HG03066 (cell line): ENCODE measurements around the gene CRB3.

Experiments
- ATAC-seq: cut with Tn5 transposase; IDR thresholded peaks from one replicate; pipeline ENCODE4 v1.9.1; 2021; ENCODE audit warnings: low read depth; ENCODE audit not compliant: unreplicated experiment

CRB3 gene

DNA sequence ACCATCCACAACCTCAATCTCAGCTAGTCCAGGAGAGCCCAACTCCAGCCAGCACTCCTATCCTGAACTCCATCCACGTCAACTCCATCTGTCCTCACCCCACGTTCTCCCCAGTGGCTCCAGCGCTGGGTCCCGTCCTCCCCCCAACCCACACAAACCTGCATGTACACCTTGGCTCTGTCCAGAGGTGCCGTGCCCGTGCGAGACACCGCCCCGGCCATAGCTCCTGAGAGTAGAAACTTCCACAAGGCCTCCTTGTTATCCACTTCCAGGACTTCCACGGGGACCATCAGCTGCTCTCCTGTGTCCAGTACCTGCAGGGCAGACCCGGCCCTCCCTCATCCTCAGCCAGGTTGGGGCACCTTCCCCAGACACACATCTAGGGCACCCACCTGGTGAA lies 32.2 kb upstream of the CRB3 start:
- ATAC-seq, result no peak

DNA sequence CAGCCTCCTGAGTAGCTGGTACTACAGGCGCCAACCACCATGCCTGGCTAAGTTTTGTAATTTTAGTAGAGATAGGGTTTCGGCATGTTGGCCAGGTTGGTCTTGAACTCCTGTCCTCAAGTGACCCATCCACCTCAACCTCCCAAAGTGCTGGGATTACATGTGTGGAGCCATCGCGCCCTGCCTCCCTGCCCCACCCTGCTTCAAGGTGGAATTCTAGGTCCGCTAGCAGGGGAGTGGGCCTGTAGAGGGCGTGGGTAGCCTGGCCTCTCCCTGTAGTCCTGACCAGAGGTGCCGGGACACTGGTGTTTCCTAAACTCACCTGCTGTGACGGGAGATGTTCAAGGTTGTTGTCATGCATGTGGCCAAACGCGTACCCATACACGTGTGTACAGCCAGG lies 30.9 kb upstream of the CRB3 start:
- ATAC-seq, result no peak

DNA sequence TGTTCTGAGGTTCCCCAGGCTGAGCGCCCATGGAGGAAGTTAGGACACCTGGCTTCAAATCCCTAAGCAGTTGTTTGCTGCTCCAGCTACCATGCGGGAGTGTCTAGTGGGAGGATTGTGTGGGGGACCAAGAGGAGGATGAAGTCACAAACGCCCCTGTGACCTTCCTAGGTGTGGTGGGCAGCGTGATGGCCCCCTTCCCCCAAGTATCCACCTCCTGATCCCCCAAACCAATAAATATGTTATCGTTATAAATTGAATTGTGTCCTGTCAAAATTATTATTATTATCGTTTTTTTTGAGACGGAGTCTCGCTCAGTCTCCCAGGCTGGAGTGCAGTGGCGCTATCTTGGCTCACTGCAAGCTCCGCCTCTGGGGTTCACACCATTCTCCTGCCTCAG lies 30.4 kb upstream of the CRB3 start, which contains the start of gene SLC25A41:
SLC25A41 (minus strand) TSS at position 101 of the 400 bp plus-strand sequence; CDS start at position 31, 70 bp downstream.
- no peak for ATAC-seq

DNA sequence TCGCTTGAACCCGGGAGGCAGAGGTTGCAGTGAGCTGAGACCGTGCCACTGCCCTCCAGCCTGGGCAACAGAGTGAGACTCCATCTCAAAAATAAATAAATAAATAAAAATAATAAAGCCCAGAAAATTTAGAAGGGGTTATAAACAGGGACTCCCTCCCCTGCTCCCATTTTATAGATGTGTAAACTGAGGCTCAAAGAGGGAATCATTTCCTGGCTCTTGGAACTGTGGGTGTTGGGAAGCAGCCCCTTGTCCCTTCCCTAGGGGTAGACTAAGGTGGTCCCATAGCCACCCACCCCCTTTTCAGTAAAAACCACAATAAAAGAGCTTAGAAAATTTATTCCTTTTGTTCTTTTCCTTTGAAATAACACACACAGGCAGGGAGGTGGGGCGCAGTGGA lies 24.3 kb upstream of the CRB3 start:
- no peak for ATAC-seq

DNA sequence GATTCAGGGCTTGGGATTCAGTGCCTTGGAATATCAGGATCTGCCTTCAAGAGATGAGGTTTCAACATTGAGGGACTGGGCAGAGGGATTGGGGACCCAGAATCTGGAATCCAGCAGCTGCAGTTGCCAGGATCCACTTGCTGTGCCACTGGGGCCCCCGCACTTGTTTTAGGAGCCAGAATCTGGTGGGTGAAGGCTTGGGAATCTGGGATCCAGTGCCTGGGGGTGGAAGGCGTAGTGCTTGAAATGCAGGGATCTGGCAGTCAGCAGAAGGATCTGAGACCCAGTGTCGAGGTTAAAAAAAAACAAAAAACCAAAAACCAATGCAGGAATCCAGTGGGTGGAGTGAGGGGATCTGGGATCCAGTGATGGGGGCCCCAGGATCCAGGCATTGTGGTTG lies 23.2 kb upstream of the CRB3 start:
- ATAC-seq, result no peak

DNA sequence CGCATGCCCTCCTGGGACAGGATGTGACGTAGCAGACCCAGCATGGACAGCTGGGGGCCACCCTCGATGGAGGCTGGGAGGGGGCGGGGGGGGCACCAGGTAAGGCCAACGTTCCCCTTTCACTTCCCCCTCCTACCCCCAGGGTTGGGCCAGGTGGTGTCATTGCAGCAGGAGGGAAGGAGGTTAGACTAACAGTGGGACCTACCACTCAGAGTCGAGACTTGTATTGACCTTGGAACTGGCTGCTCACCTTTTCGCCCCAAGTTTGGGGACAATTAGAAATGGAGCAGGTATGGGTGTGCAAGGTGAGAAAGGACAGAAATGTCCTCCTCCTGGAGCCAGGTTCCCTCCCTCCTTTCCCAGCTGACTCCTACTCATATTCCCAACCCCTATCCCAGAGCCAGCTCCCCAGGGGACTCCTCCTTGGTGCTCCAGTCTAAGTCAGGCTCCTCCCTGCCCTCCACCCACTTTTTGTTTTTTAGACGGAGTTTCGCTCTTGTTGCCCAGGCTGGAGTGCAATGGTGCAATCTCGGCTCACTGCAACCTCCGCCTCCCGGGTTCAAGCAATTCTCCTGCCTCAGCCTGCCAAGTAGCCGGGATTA lies 21.9 kb upstream of the CRB3 start:
- no peak for ATAC-seq

DNA sequence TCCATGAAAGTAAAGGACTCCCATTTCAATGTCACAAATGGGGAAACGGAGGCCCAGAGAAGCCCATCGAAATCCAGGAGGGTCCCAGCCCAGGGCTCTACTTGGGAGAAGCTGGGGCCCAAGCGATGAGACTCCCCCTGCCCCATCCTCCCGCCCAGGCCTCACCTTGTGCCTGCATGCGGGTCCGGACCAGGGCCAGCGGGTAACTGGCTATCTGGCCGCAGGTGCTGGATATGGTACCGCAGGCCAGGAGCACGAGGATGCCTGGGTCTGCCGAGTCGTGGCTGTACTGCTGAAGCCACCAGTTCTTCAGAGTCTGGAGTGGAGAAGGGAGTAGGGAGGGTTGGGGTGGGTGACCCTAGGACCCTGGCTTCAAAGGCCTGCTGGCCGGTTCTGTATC lies 20.1 kb upstream of the CRB3 start:
- ATAC-seq, result no peak

DNA sequence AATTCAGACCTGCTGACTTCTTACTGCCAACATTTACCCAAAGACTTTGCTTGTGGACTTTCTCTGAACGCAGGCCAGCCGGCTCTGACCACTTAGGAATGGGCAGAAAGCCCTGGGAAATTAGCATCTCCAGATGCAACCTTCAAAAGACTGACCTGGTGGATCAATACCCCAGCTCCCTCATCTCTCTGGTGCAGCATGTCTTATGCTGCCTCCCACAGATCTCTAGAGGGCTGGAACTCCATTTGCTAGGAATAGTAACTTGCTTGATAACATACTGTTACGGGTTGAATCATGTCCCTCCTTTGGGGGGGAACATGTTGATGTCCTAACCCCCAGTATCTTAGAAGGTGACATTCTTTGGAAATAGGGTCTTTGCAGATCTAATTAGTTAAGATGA lies 17.6 kb upstream of the CRB3 start:
- ATAC-seq, result no peak

DNA sequence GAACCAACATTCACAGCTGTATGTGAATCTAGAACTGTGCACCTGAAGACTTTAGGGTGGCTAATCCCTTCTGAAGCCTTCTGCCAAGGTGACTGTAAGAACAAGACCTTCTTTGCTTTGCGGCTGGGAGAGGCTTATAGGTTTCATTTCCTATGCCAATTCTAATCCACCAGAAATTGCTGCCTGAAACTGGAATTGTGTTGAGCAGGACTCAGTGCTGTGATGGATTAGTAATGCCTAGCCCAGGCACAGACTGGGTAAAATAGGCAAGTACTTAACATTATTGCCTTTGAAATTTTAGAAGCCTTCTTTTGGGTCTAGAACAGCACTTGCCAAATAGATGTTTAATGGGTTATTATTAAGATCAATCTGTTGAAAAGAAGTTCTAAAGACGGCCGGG lies 16.0 kb upstream of the CRB3 start:
- no peak for ATAC-seq

DNA sequence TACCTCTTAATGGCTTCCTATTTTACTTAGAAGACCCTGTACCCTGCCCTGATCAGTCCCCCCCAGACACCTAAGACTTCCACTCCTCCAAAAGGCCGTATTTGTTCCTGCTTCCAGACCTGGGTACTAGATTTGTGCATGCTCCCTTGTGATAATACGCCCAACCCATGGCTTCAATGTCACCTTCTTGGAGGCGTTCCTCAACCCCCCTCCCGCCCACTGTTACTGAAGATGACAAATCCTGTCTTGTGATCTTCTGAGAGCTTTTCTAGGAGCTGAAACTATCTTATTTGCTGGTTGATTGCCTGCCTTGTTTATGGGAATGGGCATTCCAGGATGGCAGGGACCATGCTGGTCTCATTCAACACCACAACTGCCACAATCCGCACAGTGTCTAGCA lies 13.9 kb upstream of the CRB3 start:
- ATAC-seq, result no peak

DNA sequence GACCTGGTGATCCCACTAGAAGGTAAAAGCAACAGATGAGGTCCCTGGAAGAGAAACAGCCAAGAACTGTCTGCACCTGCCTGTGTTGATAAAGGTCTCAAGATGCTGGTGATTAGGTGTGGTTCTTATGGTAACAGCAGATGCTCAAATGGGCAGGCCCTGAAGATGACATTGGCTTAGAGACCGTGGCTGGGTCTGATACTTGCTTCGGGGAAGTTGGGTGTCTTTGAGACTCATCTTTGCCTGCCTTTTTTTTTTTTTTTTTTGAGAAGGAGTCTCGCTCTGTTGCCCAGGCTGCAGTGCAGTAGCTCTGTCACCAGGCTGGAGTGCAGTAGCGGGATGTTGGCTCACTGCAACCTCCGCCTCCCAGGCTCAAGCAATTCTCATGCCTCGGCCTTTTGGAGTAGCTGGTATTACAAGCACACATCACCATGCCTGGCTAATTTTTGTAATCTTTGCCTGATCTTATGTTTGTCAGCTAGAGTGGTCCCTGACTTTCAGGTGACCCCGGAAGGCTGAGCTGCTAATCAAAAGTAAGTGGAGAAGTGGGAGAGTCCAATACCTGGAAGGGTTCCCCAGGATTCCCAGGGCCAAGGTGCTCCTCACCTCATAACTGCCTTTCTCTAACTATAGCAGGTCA lies 12.4 kb upstream of the CRB3 start:
- ATAC-seq, result no peak

DNA sequence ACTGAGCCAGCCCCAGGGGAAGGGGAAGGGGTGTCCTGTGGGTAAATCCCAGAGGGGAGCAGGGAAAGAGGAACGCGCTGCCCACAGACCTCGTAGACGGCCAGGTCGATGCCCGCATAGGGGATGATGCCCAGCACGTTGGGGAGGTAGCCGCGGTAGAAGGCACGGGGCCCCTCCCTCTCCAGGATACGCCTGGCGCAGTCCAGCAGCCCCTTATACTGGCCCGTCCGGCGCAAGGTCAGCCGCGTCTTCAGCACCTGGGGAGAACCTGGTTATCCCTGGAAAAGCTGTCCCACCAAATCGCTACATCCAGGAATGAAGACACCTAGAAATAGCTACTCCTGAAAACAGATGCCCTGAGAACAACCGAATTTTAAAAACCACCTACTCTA lies 11.9 kb upstream of the CRB3 start:
- ATAC-seq, result no peak

DNA sequence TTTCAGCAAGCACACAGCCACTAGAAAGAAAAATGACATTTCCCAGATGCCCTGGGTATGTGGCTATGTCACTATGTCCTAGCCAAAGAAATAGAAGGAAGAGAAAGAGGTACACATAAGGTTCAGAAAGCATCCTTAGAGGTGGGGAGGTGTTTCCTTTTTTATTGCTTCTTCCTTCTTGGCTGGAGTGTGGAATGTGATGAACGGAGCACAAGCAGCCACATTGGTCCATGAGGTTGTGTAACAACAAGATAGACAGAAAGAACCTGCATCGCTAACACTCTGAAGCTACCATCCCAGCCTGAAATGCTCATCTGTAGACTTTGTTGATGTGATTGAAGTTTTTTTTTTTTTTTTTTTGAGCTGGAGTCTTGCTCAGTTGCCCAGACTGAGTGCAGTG lies 11.2 kb upstream of the CRB3 start:
- no peak for ATAC-seq

DNA sequence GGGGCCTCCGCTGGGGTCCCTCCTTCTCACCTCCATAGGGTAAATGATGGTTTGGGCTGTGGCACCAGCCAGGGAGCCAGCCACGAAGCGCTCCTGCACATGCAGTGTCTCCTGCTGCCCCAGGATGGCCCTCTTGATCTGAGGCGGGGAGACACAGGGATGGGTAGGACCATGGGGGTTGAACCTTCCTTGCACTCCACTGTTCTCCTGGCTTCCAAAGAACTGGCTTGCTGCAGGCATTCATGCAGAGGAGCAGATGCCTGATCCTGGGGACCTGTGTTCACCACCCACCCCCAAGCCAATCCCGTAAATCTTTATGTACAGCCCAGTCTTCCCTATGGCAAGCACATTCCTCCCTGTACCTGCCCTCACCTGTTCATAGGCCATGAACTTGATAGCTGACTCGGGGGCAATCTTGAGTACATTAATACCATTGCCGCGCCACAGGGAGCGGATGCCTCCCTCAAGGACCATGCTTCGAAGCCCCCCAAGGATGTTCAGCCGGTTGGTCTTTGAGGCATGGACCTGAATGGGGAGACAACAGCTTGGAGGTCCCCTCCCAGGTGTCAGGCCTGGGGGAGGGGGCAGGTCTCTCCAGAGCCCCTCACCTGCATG lies 10.0 kb upstream of the CRB3 start:
- no peak for ATAC-seq

DNA sequence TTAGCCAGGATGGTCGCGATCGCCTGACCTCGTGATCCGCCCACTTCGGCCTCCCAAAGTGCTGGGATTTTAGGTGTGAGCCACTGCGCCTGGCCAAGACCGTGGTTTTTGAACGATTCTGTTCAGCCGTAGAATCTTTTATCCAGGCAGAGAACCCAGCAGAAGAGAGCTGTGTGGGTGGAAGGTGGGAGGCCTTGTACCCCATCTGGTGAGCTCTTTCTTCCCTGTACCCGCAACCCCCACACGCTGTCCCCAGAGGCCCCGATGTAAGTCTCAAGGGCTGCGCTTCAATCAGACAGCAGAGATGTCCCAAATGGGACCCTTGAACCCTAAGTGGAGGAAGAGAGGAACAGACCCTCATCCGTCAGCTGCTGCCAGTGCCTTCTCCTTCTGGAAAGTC lies 8.1 kb upstream of the CRB3 start:
- no peak for ATAC-seq

DNA sequence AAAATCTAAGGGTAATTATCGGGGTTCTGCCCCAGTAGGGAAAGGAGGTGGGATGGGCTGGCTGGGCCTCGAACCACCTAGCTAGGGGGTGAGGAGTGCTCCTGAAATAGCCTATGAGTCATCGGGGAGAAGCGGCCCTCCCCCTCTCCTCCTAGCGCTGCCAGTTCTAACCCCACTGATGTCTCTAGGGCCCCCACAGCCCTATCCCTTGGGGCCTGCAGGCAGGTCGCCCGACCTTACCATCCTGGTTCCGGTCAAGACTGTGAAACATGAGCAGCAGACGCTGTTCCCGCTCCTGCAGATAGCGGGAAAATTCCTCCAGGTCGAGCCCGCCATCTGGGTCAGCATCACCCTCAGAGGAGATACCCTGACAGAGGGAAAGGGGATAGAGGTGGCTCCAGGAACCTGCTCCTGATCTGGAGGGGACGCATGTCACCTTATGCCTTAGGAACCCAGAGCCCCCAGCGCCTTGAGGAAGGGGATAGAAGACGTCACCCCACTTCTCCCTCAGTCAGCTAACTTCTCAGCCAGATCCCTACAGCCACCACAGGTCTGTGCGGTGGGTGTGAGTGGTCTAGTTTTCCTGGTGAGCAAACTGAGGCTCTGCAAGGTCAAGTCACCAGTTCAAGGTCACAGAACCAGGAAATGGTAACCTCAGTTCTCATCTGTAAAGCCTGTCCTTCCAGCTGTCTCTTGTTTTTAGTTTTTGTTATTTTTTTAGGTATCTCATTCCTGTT lies 5.9 kb upstream of the CRB3 start:
- no peak for ATAC-seq

DNA sequence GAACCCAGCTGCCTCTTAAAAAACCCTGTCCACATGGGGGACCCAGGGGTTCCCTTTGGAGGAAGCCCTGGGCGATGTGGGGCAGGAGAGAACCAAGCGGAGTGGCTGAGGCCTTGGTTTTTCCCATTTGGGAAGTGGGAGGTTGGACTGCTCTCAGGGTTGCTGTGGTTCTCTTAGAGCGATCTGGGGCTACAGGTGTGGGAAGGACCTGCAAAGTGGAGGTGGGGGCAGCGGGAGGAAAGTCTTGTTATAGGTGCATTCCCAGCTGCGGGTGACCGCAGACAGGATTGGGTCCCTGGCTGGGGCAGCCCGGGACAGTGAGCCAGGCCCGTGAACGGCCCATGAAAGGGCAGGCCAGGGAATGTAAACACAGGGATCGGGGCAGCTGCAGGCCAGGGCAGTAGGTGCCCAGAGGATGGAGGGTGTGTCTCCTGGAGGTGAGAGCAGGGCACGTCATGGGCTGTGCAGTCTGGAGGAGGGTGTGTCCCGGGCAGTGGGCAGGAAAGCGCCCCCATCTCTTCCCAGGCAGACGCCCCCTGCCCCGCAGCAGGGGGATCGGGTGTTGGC lies 5.3 kb upstream of the CRB3 start:
- ATAC-seq, result no peak

DNA sequence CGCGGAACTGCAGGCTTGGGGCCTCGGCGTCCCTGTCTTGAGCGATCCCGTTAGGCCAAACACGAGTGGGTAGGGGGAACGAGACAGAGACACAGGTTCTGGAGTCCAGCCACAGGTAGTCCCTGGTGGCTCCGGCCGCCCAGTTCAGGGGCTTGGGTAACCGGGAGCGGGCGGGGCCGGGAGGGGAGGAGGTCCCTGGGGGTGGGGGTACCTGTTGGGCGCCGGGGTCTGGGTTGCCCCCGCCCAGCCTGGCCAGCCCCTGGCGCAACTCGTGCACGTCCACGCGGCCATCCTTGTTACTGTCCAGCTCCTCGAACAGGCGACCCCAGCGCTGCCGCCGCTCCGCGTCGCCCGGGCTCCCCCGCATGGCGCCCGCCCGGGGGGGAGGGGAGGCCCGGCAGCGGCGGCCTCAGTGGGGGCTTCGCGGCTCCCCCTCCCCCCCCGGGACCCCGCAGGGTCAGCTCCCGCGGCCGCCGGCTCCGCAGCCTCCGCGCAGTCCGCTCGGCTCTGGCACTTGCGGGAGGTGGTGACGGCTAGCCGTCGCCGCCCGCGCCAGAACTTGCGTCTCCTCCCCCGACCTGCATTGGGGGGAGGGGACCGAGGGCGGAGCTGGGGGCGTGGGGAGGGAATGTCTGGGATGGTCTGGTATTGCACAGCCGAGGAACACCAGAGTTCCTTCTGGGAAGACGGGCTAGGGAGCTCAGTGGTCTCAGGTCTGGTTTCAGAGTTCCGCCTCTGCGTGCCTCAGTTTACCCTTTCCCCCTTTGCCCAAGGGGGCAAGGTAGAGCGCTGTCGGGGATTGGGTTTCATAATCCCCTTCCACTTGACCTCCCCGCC lies 4.6 kb upstream of the CRB3 start, which contains the start of gene SLC25A23:
SLC25A23 (minus strand) TSS at position 531 of the 837 bp plus-strand sequence; CDS start at position 367, 164 bp downstream.
- ATAC-seq, result no peak

DNA sequence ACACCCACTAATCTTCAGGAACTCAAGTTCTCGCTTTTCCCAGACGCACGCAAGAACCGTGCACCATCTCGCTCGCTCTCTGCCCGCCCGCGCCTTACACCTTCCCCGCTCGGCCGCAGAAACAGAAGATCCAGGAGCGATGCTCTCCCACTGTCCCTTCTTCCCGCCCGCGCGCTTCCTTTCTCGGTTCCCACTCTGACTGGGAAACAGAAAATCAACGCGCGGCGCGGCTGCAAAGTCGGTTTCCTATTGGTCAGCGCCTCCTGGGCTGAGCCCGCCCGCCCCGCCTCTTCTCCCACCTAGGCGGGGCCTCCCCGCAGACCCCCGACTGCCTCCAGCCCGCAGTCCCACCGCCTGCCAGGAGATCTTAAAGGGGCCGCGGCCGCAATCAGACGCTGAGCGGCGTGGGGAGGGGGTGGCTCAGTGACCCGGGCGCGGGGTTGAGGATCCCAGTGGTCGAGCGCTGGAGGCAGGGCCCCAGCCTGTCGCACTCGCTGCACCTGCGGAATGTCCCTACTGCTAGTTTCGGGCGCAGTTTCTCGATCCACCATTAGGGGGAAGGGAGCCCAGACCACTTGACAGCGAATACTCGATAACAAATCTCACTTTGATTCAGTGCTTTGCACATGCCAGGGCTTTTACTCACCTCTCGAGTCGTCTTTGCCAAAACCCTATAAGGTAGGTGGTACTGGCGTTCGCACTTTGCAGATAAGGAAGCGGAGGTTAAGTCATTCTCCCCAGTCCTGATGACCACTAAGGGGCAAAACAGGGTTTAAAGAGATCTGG lies 3.8 kb upstream of the CRB3 start:
- ATAC-seq, result peak; percentile 74
